OCI-LY1 (cell line): ENCODE measurements around the gene COL23A1.

Source experiments
- H2AFZ ChIP-seq: fragments of 200-600 bp; sonication (generic), shearing (Covaris generic); 2 replicates; pipeline ENCODE4 v1.6.0; 2014; ENCODE audit warnings: antibody characterized with exemption, mild to moderate bottlenecking, low read length
- H3F3A ChIP-seq: fragments of 200-600 bp; sonication (generic), shearing (Covaris generic); 2 replicates; pipeline ENCODE4 v1.6.0; 2014; ENCODE audit warnings: mild to moderate bottlenecking, antibody characterized with exemption, low read length, moderate library complexity; ENCODE audit not compliant: insufficient read depth
- H3K27ac ChIP-seq: fragments of 200-600 bp; sonication (generic); 2 replicates; pipeline ENCODE4 v1.5.1; 2014; ENCODE audit warnings: low read length, mixed run types, mild to moderate bottlenecking, low read depth; ENCODE audit not compliant: poor library complexity, severe bottlenecking
- H3K27me3 ChIP-seq: fragments of 200-600 bp; sonication (generic); 2 replicates; pipeline ENCODE4 v1.6.0; 2014; ENCODE audit warnings: antibody characterized with exemption, mild to moderate bottlenecking, low read length, moderate library complexity; ENCODE audit not compliant: insufficient read depth
- H3K36me3 ChIP-seq: fragments of 200-600 bp; sonication (generic); 2 replicates; pipeline ENCODE4 v1.6.1; 2014; ENCODE audit warnings: mild to moderate bottlenecking, antibody characterized with exemption, low read length, moderate library complexity, mixed read lengths; ENCODE audit not compliant: insufficient read depth
- H3K4me1 ChIP-seq: fragments of 200-600 bp; sonication (generic); 2 replicates; pipeline ENCODE4 v1.5.1; 2014; ENCODE audit warnings: mild to moderate bottlenecking, low read length, moderate library complexity; ENCODE audit not compliant: insufficient read depth, severe bottlenecking
- H3K4me2 ChIP-seq: fragments of 200-600 bp; sonication (generic), shearing (Covaris generic); 2 replicates; pipeline ENCODE4 v1.6.1; 2014; ENCODE audit warnings: low read length
- H3K4me3 ChIP-seq: fragments of 200-600 bp; sonication (generic); 2 replicates; pipeline ENCODE4 v1.5.1; 2014; ENCODE audit warnings: low read length, low read depth, mild to moderate bottlenecking, mixed read lengths; ENCODE audit not compliant: poor library complexity, severe bottlenecking
- H3K79me2 ChIP-seq: fragments of 200-600 bp; shearing (Covaris generic); 2 replicates; pipeline ENCODE4 v1.6.1; 2016; ENCODE audit warnings: mixed run types, low read length, mixed read lengths; ENCODE audit not compliant: insufficient read depth
- H3K9ac ChIP-seq: fragments of 200-600 bp; sonication (generic), shearing (Covaris generic); 2 replicates; pipeline ENCODE4 v1.6.1; 2014; ENCODE audit warnings: mild to moderate bottlenecking, low read length, mixed read lengths
- H3K9me2 ChIP-seq: fragments of 200-600 bp; sonication (generic), shearing (Covaris generic); 2 replicates; pipeline ENCODE4 v1.6.1; 2014; ENCODE audit warnings: low read depth, mild to moderate bottlenecking, low read length, mixed read lengths
- H3K9me3 ChIP-seq: fragments of 200-600 bp; shearing (Covaris generic); 2 replicates; pipeline ENCODE4 v1.6.1; 2014; ENCODE audit warnings: low read length, mixed read lengths
- H4K20me1 ChIP-seq: fragments of 200-600 bp; sonication (generic), shearing (Covaris generic); 2 replicates; pipeline ENCODE4 v1.6.0; 2016; ENCODE audit warnings: mild to moderate bottlenecking, low read length; ENCODE audit not compliant: insufficient read depth
- EZH2 ChIP-seq: fragments of 200-600 bp; sonication (generic), shearing (Covaris generic); IDR thresholded peaks from 2 replicates; pipeline ENCODE4 v1.8.0; 2017; ENCODE audit warnings: borderline replicate concordance, mixed run types, mild to moderate bottlenecking, antibody characterized with exemption, low read length, moderate library complexity, mixed read lengths
- TF ChIP-seq, protein P1 (sequence below): fragments of 200-600 bp; sonication (generic), shearing (Covaris generic); IDR thresholded peaks from 2 replicates; pipeline ENCODE4 v1.5.1; 2017; ENCODE audit warnings: mild to moderate bottlenecking, antibody characterized with exemption, low read length, moderate library complexity, mixed read lengths

Gene COL23A1

DNA sequence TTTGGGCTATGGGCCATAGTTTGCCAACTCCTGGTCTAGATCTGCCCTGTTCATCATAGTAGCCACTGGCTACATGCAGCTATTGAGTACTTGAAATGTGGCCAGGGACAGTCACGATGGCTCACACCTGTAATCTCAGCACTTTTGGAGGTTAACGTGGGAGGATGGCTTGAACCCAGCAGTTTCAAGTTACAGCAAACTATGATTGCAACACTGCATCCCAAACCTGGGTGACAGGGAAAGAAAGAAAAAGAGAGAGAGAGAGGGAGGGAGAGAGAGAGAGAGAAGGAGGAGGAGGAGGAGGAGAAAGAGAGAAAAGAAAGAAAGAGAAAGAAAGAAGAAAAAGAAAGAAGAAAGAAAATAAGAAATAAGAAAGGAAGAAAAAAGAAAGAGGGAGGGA lies 397.9 kb downstream of the COL23A1 start:
- Histone ChIP-seq H4K20me1 (no peaks in the 10 kb centered on the region), H3K79me2 (no peaks in the 10 kb centered on the region), H3K4me3 (no peak overlapping the region), H3K9ac (no peak overlapping the region), H3K4me1 (no peaks in the 10 kb centered on the region), H3K27ac (no peak overlapping the region), H3K9me2 (no peaks in the 10 kb centered on the region), H3K4me2 (no peak overlapping the region), H3K27me3 (peaks cover 5% of the 10 kb centered on the region; the same call in 1 of the 2 replicates), H3K36me3 (no peaks in the 10 kb centered on the region), H3K9me3 (no peaks in the 10 kb centered on the region), H2AFZ (no peak overlapping the region), H3F3A (no peaks in the 10 kb centered on the region)
- no peak for TF ChIP-seq EZH2

GRCh38 chr5:178191661-178192060 lies 398.5 kb downstream of the COL23A1 start:
- Histone ChIP-seq H3K36me3 (no peaks in the 10 kb centered on the region), H3F3A (no peaks in the 10 kb centered on the region), H3K4me2 (no peak overlapping the region), H3K4me1 (no peaks in the 10 kb centered on the region), H3K4me3 (no peak overlapping the region), H3K9me3 (no peaks in the 10 kb centered on the region), H4K20me1 (no peaks in the 10 kb centered on the region), H3K79me2 (no peaks in the 10 kb centered on the region), H2AFZ (no peak overlapping the region), H3K27me3 (peaks cover 5% of the 10 kb centered on the region; the same call in 1 of the 2 replicates), H3K9me2 (no peaks in the 10 kb centered on the region), H3K9ac (no peak overlapping the region), H3K27ac (no peak overlapping the region)
- TF ChIP-seq, protein P1, sequence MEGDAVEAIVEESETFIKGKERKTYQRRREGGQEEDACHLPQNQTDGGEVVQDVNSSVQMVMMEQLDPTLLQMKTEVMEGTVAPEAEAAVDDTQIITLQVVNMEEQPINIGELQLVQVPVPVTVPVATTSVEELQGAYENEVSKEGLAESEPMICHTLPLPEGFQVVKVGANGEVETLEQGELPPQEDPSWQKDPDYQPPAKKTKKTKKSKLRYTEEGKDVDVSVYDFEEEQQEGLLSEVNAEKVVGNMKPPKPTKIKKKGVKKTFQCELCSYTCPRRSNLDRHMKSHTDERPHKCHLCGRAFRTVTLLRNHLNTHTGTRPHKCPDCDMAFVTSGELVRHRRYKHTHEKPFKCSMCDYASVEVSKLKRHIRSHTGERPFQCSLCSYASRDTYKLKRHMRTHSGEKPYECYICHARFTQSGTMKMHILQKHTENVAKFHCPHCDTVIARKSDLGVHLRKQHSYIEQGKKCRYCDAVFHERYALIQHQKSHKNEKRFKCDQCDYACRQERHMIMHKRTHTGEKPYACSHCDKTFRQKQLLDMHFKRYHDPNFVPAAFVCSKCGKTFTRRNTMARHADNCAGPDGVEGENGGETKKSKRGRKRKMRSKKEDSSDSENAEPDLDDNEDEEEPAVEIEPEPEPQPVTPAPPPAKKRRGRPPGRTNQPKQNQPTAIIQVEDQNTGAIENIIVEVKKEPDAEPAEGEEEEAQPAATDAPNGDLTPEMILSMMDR, result no peak
- no peak for TF ChIP-seq EZH2

DNA sequence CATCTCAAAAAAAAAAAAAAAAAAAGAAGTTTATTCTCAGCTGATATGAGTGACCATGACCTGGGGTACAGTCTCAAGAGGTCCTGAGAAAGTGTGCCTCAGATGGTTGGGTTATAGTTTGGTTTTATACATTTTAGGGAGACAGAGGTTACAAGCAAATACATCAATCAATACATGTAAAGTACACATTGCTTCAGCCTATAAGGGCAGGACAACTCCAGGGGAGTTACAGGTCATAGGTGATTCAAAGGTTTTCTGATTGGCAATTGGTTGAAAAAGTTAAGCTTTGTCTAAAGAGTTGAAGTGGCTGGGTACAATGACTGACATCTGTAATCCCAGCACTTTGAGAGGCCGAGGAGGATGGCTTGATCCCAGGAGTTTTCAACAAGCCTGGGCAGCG lies 400.8 kb downstream of the COL23A1 start:
- Histone ChIP-seq H3K4me3 (no peak overlapping the region), H3K27ac (no peak overlapping the region), H3K27me3 (peaks cover 5% of the 10 kb centered on the region; the same call in 1 of the 2 replicates), H3F3A (no peaks in the 10 kb centered on the region), H3K9me3 (no peaks in the 10 kb centered on the region), H3K9ac (no peak overlapping the region), H3K9me2 (no peaks in the 10 kb centered on the region), H3K36me3 (no peaks in the 10 kb centered on the region), H4K20me1 (no peaks in the 10 kb centered on the region), H2AFZ (no peak overlapping the region), H3K4me2 (no peak overlapping the region), H3K4me1 (no peaks in the 10 kb centered on the region), H3K79me2 (no peaks in the 10 kb centered on the region)
- TF ChIP-seq EZH2, result no peak
- TF ChIP-seq, protein P1, result no peak
